SK-N-SH (cell line): ENCODE results near the gene PEPD. TPM values are rescaled to one million over a fixed set of nuclear protein-coding genes. Genes with fewer than 3 reads are reported as not detected.

Source experiments
- CTCF ChIA-PET: fragments of 300-600, 350-600 bp; formaldehyde crosslinking; extraction: SDS; loops from one replicate; lab custom pipeline; 2021; lab: Yijun Ruan, JAX
- POLR2A ChIA-PET: fragments of 350-600 bp; sonication (Branson Sonifier 250); formaldehyde crosslinking; extraction: SDS; loops from one replicate; lab custom pipeline; 2020; ENCODE audit warnings: antibody characterized with exemption, inconsistent platforms; lab: Yijun Ruan, JAX
- DNase-seq: peaks from one replicate; pipeline ENCODE4 v3.0.0; 2012
- H2AFZ ChIP-seq: fragments of 200-600 bp; sonication (generic); 2 replicates; pipeline ENCODE4 v1.8.1; 2016; ENCODE audit warnings: antibody characterized with exemption, mild to moderate bottlenecking, low read depth
- H3F3A ChIP-seq: fragments of 200-600 bp; sonication (generic); replicated peaks from 2 replicates; pipeline ENCODE3; 2016; ENCODE audit warnings: antibody characterized with exemption, mild to moderate bottlenecking; ENCODE audit not compliant: insufficient read depth
- H3K27ac ChIP-seq, 2 experiments: fragments of 200-500 bp in 1 of 2; fragments of 200-600 bp in 1 of 2; sonication (Bioruptor generic) in 1 of 2; sonication (generic), shearing (Covaris generic) in 1 of 2; 2 replicates each; pipeline versions ENCODE4 v1.5.1 to v1.6.1; 2014 to 2016; ENCODE audit warnings: low read depth in 2 of 2, inconsistent platforms in 1 of 2, low read length in 1 of 2, mild to moderate bottlenecking in 1 of 2, mixed read lengths in 1 of 2
- H3K27me3 ChIP-seq: fragments of 200-600 bp; sonication (generic), shearing (Covaris generic); 2 replicates; pipeline ENCODE4 v1.6.1; 2016; ENCODE audit warnings: mixed run types; ENCODE audit not compliant: insufficient read depth
- H3K36me3 ChIP-seq, 2 experiments: fragments of 200-500 bp in 1 of 2; fragments of 200-600 bp in 1 of 2; sonication (Bioruptor generic) in 1 of 2; sonication (generic) in 1 of 2; replicated peaks in 1 of 2; 2 replicates each; pipeline versions ENCODE3 to v1.5.1; 2014 to 2016; ENCODE audit warnings: low read length in 1 of 2, mild to moderate bottlenecking in 1 of 2; ENCODE audit not compliant: insufficient read depth in 2 of 2, control insufficient read depth in 1 of 2
- H3K4me1 ChIP-seq, 2 experiments: fragments of 200-500 bp in 1 of 2; fragments of 200-600 bp in 1 of 2; sonication (Bioruptor generic) in 1 of 2; sonication (generic), shearing (Covaris generic) in 1 of 2; 2 replicates each; pipeline versions ENCODE4 v1.5.1 to v1.6.1; 2014 to 2016; ENCODE audit warnings: low read depth in 1 of 2, low read length in 1 of 2, mixed run types in 1 of 2; ENCODE audit not compliant: insufficient read depth in 2 of 2, control insufficient read depth in 1 of 2
- H3K4me2 ChIP-seq: fragments of 200-600 bp; sonication (generic), shearing (Covaris generic); 2 replicates; pipeline ENCODE4 v1.6.1; 2017; ENCODE audit warnings: mixed run types
- H3K4me3 ChIP-seq, 2 experiments: fragments of 200-500 bp in 1 of 2; fragments of 200-600 bp in 1 of 2; sonication (Bioruptor generic) in 1 of 2; sonication (generic), shearing (Covaris generic) in 1 of 2; 2 replicates each; pipeline versions ENCODE4 v1.5.1 to v1.8.1; 2014 to 2016; ENCODE audit warnings: low read depth in 2 of 2, inconsistent platforms in 1 of 2, low read length in 1 of 2, mild to moderate bottlenecking in 1 of 2, mixed read lengths in 1 of 2, moderate library complexity in 1 of 2
- H3K79me2 ChIP-seq: fragments of 200-600 bp; sonication (generic); 2 replicates; pipeline ENCODE4 v1.8.1; 2017; ENCODE audit warnings: mild to moderate bottlenecking; ENCODE audit not compliant: insufficient read depth
- H3K9ac ChIP-seq: fragments of 200-600 bp; sonication (generic); 2 replicates; pipeline ENCODE4 v1.6.1; 2017; ENCODE audit warnings: mixed run types
- H3K9me2 ChIP-seq: fragments of 200-600 bp; sonication (generic); 2 replicates; pipeline ENCODE4 v1.6.1; 2017; ENCODE audit warnings: mixed run types
- H3K9me3 ChIP-seq: fragments of 200-600 bp; sonication (generic); 2 replicates; pipeline ENCODE4 v1.6.1; 2017; ENCODE audit warnings: mixed run types, mild to moderate bottlenecking, moderate library complexity
- H4K20me1 ChIP-seq: fragments of 200-600 bp; sonication (generic); 2 replicates; pipeline ENCODE4 v1.6.1; 2017; ENCODE audit warnings: mild to moderate bottlenecking, mixed run types; ENCODE audit not compliant: insufficient read depth
- CTCF ChIP-seq: fragments of 200-600 bp; sonication (generic); IDR thresholded peaks from 2 replicates; pipeline ENCODE4 v1.6.1; 2017; ENCODE audit warnings: antibody characterized with exemption, mild to moderate bottlenecking, moderate library complexity
- EP300 ChIP-seq, 2 experiments: IDR thresholded peaks; 2 replicates each; pipeline versions ENCODE4 v1.4.0 to v1.6.1; 2012; ENCODE audit warnings: borderline replicate concordance in 1 of 2, low read depth in 1 of 2, low read length in 1 of 2
- FOSL2 ChIP-seq: IDR thresholded peaks from 2 replicates; pipeline ENCODE4 v1.4.0; 2012; ENCODE audit warnings: low read depth, mild to moderate bottlenecking, moderate library complexity, borderline replicate concordance
- FOXM1 ChIP-seq: IDR thresholded peaks from 2 replicates; pipeline ENCODE4 v1.4.0; 2012; ENCODE audit warnings: low read depth, mild to moderate bottlenecking
- IRF3 ChIP-seq: fragments of 150-350 bp; IDR thresholded peaks from 2 replicates; pipeline ENCODE4 v1.6.1; 2016; ENCODE audit warnings: mild to moderate bottlenecking, low read depth, low read length
- RAD21 ChIP-seq: IDR thresholded peaks from 2 replicates; pipeline ENCODE4 v1.6.1; 2012; ENCODE audit warnings: mild to moderate bottlenecking, low read length
- REST ChIP-seq: IDR thresholded peaks from 2 replicates; pipeline ENCODE4 v1.6.1; 2012; ENCODE audit warnings: mild to moderate bottlenecking, low read depth, low read length, moderate library complexity
- RXRA ChIP-seq: IDR thresholded peaks from 2 replicates; pipeline ENCODE4 v1.4.0; 2012; ENCODE audit warnings: low read depth, mild to moderate bottlenecking, borderline replicate concordance
- USF1 ChIP-seq: IDR thresholded peaks from 2 replicates; pipeline ENCODE4 v1.4.0; 2012; ENCODE audit warnings: low read depth, borderline replicate concordance
- USF2 ChIP-seq: fragments of 150-350 bp; IDR thresholded peaks from 2 replicates; pipeline ENCODE4 v1.6.1; 2017; ENCODE audit warnings: antibody characterized with exemption, low read length, low read depth, borderline replicate concordance
- WGBS: methylation state at CpG from one replicate; pipeline ENCODE4 v1.1.6; 2017; ENCODE audit warnings: low lambda C conversion rate; 5-methylcytosine and 5-hydroxymethylcytosine counted together
- polyA plus RNA-seq, 3 experiments: library from polyadenylated mRNA; depleted of rRNA; stranded (reverse); fragments of >200 nt; gene quantifications; 2 replicates each; pipeline ENCODE4 v1.2.3, GENCODE V29; 2012

PEPD gene
- polyA plus RNA-seq, 1 of the 3 experiments (the other 2 are of a cell fraction): 88.9 TPM

- no peak for TF ChIP-seq REST
- TF ChIP-seq RAD21: no peak
- no peak for TF ChIP-seq IRF3
- TF ChIP-seq RXRA: no peak
- TF ChIP-seq FOXM1: no peak
- TF ChIP-seq USF1: no peak
- TF ChIP-seq FOSL2: no peak
- no peak for TF ChIP-seq EP300 (IDR thresholded peaks at IDR 0.05; ENCODE audit: borderline replicate concordance in 1 of 2, low read depth in 1 of 2, low read length in 1 of 2)
- CTCF ChIA-PET: interaction anchor here (0.9 to 1.4 kb wide), 3 partner anchors 11 to 44 kb away, joined by 3 to 5 read pairs (median 4); partner anchors contain the start of gene CEBPG
- 55% methylated on average over 6 of the region's 6 CpGs for WGBS
- H3K36me3 ChIP-seq: no peaks in the 10 kb centered on the region
- no peak overlapping the region for H3K27ac ChIP-seq
- POLR2A ChIA-PET: interaction anchor here (1.1 kb wide), 1 partner anchor 11 kb away, joined by 6 read pairs; the partner anchor contains the start of gene CEBPG
- H3K79me2 ChIP-seq: no peaks in the 10 kb centered on the region
- no peak overlapping the region for H3K4me2 ChIP-seq
- H3K9ac ChIP-seq: no peak overlapping the region
- H2AFZ ChIP-seq: no peak overlapping the region
- H4K20me1 ChIP-seq: no peaks in the 10 kb centered on the region
- H3K4me3 ChIP-seq: no peak overlapping the region
- DNase-seq: no peak
- no peaks in the 10 kb centered on the region for H3K9me2 ChIP-seq
- H3K9me3 ChIP-seq: no peaks in the 10 kb centered on the region
- no peaks in the 10 kb centered on the region for H3F3A ChIP-seq
- H3K27me3 ChIP-seq: peaks cover 13% of the 10 kb centered on the region
- H3K4me1 ChIP-seq: no peaks in the 10 kb centered on the region
Measured at GRCh38 chr19:33362508-33363228, 158.9 kb downstream of the PEPD start.

- Histone ChIP-seq H3K4me1 (no peaks in the 10 kb centered on the region), H3K9me2 (no peaks in the 10 kb centered on the region), H3F3A (no peaks in the 10 kb centered on the region), H2AFZ (no peak overlapping the region), H3K27ac (no peak overlapping the region), H3K9me3 (no peaks in the 10 kb centered on the region), H3K36me3 (no peaks in the 10 kb centered on the region), H3K9ac (no peak overlapping the region), H3K4me3 (no peak overlapping the region), H3K4me2 (no peak overlapping the region), H3K27me3 (peaks cover 2% of the 10 kb centered on the region; the same call in 1 of the 2 replicates), H3K79me2 (no peaks in the 10 kb centered on the region), H4K20me1 (no peaks in the 10 kb centered on the region)
- TF ChIP-seq USF2 (no peak), EP300 (IDR thresholded peaks at IDR 0.05; ENCODE audit: borderline replicate concordance in 1 of 2, low read depth in 1 of 2, low read length in 1 of 2) (no peak), CTCF (no peak)
- ChIA-PET CTCF (interaction anchor here (0.9 kb wide), 1 partner anchor 405 kb away, joined by 3 read pairs; no protein-coding TSS in a partner anchor), POLR2A (no interaction called here)
- WGBS: 7% methylated on average over 3 of the region's 3 CpGs
- DNase-seq: no peak
Measured at GRCh38 chr19:33359581-33359980, 162.0 kb downstream of the PEPD start.
